ENCODE measurements around the gene CSNK1D. TPM values are rescaled to one million over a fixed set of nuclear protein-coding genes. Genes with fewer than 3 reads are reported as not detected.

The CSNK1D gene
- total RNA-seq, 1 experiment from 2014 or later, result 234 TPM

GRCh38 chr17:82303944-82304808 lies 30.7 kb upstream of the CSNK1D start:
- intact Hi-C loops (cut with micrococcal nuclease; ENCODE audit: unreplicated experiment), result no loop called here

More at GRCh38 chr17:82303944-82304808, 30.7 kb upstream of the CSNK1D start:
- no peaks in the 10 kb centered on the region for H3K9me3 ChIP-seq (ENCODE audit: control insufficient read depth, insufficient read depth, low read depth, low read length)
- no peaks in the 10 kb centered on the region for H3K36me3 ChIP-seq (ENCODE audit: control insufficient read depth, insufficient read depth, low read length)
- in situ Hi-C loops (cut with HindIII; ENCODE audit: low pct_unique_long_range_greater_than_20kb, low sequenced_read_pairs), result no loop called here
- ATAC-seq, result no peak
- H3K27me3 ChIP-seq (ENCODE audit: control insufficient read depth, insufficient read depth, low read length), result no peaks in the 10 kb centered on the region
- no peak overlapping the region for H3K4me3 ChIP-seq (ENCODE audit: low read depth in 2 of 2, low read length in 2 of 2)
- CTCF ChIA-PET, result no interaction called here
- peaks cover 23% of the 10 kb centered on the region for H3K4me1 ChIP-seq (ENCODE audit: control insufficient read depth, insufficient read depth, low read length)
- POLR2A ChIA-PET, result interaction anchor here (0.7 kb wide), 1 partner anchor 503 kb away, joined by 9 read pairs; no protein-coding TSS in a partner anchor
- H3K27ac ChIP-seq (ENCODE audit: low read length), result no peak overlapping the region
- no peak for DNase-seq (ENCODE audit: low read depth, low spot score)
- no TSS peak for BruUV-seq (replicated peaks)
- TF ChIP-seq TCF7L2 (IDR thresholded peaks at IDR 0.05; ENCODE audit: low read depth, low read length) (no peak), REST (IDR thresholded peaks at IDR 0.05; ENCODE audit: insufficient read depth in 1 of 2, low read depth in 2 of 2, low read length in 1 of 2) (no peak), POLR2AphosphoS5 (IDR thresholded peaks at IDR 0.05; ENCODE audit: low read depth, low read length) (no peak), SIN3A (IDR thresholded peaks at IDR 0.05; ENCODE audit: borderline replicate concordance, insufficient read depth, low read depth, low read length) (no peak), CTCF (IDR thresholded peaks at IDR 0.05) (no peak)

Measured in Panc1 (cell line).